ENCODE data around the gene DUSP7.

The DUSP7 gene

DNA sequence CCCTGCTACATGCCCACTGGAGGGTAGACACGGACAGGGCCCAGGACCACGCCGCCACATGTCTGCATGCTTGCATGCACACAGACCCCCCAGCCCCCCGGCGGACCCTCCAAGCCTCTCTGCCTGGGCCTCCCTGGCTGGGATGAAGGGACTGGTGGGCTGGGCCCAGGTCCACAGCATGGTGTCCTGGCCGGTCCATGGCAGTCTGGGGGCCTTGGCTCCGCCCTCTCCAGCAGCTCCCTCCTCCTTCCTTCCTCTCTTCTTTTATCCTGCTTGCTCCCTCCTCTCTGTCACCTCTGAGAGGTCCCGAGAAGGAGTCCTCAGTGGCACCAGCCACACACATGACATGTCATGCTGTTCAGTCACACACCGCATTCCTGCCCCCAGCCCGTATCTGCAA is 24.5 kb downstream of the DUSP7 start:
- Histone ChIP-seq H3F3A (ENCODE audit: insufficient read depth) (no peaks in the 10 kb centered on the region), H3K36me3 (ENCODE audit: low read length) (no peaks in the 10 kb centered on the region), H3K79me2 (ENCODE audit: insufficient read depth, low read length) (no peaks in the 10 kb centered on the region), H3K9me2 (replicated peaks; ENCODE audit: insufficient read depth, low read length) (no peaks in the 10 kb centered on the region), H3K9me3 (ENCODE audit: insufficient read depth, low read length) (no peaks in the 10 kb centered on the region), H2AFZ (ENCODE audit: low read depth, low read length, severe bottlenecking) (no peak overlapping the region), H3K4me3 (ENCODE audit: insufficient read depth, low read length, poor library complexity, severe bottlenecking) (no peak overlapping the region), H3K27ac (ENCODE audit: low read depth, low read length) (no peak overlapping the region), H4K20me1 (ENCODE audit: low read depth, low read length) (no peaks in the 10 kb centered on the region), H3K27me3 (ENCODE audit: low read length) (no peaks in the 10 kb centered on the region), H3K9ac (ENCODE audit: low read length) (no peak overlapping the region), H3K4me2 (ENCODE audit: low read depth, low read length, poor library complexity, severe bottlenecking) (no peak overlapping the region)
- TF ChIP-seq EZH2phosphoT487 (conservative IDR thresholded peaks at IDR 0.05; ENCODE audit: low read length), result no peak
- TF ChIP-seq, protein P1, sequence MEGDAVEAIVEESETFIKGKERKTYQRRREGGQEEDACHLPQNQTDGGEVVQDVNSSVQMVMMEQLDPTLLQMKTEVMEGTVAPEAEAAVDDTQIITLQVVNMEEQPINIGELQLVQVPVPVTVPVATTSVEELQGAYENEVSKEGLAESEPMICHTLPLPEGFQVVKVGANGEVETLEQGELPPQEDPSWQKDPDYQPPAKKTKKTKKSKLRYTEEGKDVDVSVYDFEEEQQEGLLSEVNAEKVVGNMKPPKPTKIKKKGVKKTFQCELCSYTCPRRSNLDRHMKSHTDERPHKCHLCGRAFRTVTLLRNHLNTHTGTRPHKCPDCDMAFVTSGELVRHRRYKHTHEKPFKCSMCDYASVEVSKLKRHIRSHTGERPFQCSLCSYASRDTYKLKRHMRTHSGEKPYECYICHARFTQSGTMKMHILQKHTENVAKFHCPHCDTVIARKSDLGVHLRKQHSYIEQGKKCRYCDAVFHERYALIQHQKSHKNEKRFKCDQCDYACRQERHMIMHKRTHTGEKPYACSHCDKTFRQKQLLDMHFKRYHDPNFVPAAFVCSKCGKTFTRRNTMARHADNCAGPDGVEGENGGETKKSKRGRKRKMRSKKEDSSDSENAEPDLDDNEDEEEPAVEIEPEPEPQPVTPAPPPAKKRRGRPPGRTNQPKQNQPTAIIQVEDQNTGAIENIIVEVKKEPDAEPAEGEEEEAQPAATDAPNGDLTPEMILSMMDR (IDR thresholded peaks at IDR 0.05; ENCODE audit: insufficient read depth, low read length, poor library complexity, severe bottlenecking), result no peak

DNA sequence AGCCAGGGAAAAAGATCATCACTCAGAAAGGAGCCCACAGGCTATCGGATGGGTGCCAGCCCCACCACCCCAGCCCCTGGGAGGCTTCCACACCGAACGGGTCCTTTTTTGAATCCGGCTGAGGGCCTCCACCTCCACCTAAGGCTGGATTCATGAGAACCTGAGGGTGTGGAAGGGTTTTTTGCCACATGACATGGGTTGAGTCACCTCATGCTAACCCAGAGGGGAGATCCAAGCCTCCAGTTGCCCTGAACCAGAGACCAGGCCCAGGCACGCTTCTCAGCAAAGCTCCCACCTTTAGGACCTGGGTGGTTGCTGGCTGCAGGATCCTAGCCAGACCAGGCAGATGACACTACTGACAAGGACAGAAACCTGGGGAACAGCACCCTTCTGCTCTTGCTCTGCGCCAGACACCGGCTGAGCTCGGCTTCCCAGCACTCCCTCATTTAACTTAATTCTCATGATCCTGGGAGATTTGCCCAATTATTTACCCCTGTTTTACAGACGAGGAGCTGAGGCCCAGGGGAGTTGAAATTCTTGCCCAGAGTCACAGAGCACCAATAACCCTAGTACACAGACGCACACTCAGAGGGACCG is 25.6 kb downstream of the DUSP7 start:
- H3K36me3 ChIP-seq (ENCODE audit: low read length), result no peaks in the 10 kb centered on the region
- H3K27ac ChIP-seq (ENCODE audit: low read depth, low read length), result no peak overlapping the region
- H3K9ac ChIP-seq (ENCODE audit: low read length), result no peak overlapping the region

DNA sequence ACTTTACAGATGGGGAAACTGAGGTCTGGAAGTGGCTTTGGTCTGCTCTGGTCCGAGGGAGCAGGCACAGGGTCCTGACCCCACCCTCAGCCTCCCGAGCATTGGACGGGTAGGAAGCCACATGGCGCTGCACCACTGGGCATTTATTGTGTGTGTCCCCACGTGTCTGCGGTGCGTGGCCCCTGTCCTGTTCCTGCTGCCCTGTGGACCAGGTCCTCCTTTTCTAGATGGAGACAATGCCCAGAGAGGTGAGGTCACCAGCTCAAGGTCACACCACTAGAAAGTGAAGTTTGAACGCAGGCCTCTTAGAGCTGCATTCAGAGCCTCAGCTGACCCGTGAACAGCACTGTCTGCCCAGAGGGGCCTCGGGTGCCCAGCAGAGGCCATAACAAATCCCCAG is 26.8 kb downstream of the DUSP7 start:
- Histone ChIP-seq H3K9me3 (ENCODE audit: insufficient read depth, low read length) (no peaks in the 10 kb centered on the region), H3K27me3 (ENCODE audit: low read length) (no peaks in the 10 kb centered on the region), H3K9ac (ENCODE audit: low read length) (no peak overlapping the region), H4K20me1 (ENCODE audit: low read depth, low read length) (no peaks in the 10 kb centered on the region), H3F3A (ENCODE audit: insufficient read depth) (no peaks in the 10 kb centered on the region), H3K4me3 (ENCODE audit: insufficient read depth, low read length, poor library complexity, severe bottlenecking) (no peak overlapping the region), H3K9me2 (replicated peaks; ENCODE audit: insufficient read depth, low read length) (no peaks in the 10 kb centered on the region), H3K36me3 (ENCODE audit: low read length) (no peaks in the 10 kb centered on the region), H3K4me2 (ENCODE audit: low read depth, low read length, poor library complexity, severe bottlenecking) (no peak overlapping the region), H2AFZ (ENCODE audit: low read depth, low read length, severe bottlenecking) (no peak overlapping the region), H3K79me2 (ENCODE audit: insufficient read depth, low read length) (no peaks in the 10 kb centered on the region), H3K27ac (ENCODE audit: low read depth, low read length) (no peak overlapping the region)
- no peak for TF ChIP-seq EZH2phosphoT487 (conservative IDR thresholded peaks at IDR 0.05; ENCODE audit: low read length)
- TF ChIP-seq, protein P1 (IDR thresholded peaks at IDR 0.05; ENCODE audit: insufficient read depth, low read length, poor library complexity, severe bottlenecking), result no peak

More for the DNA sequence above, 25.6 kb downstream of the DUSP7 start:
- Histone ChIP-seq H3K27me3 (ENCODE audit: low read length) (no peaks in the 10 kb centered on the region), H4K20me1 (ENCODE audit: low read depth, low read length) (no peaks in the 10 kb centered on the region), H3K4me2 (ENCODE audit: low read depth, low read length, poor library complexity, severe bottlenecking) (no peak overlapping the region), H3K9me2 (replicated peaks; ENCODE audit: insufficient read depth, low read length) (no peaks in the 10 kb centered on the region), H3K4me3 (ENCODE audit: insufficient read depth, low read length, poor library complexity, severe bottlenecking) (no peak overlapping the region), H3F3A (ENCODE audit: insufficient read depth) (no peaks in the 10 kb centered on the region), H2AFZ (ENCODE audit: low read depth, low read length, severe bottlenecking) (no peak overlapping the region), H3K9me3 (ENCODE audit: insufficient read depth, low read length) (no peaks in the 10 kb centered on the region), H3K79me2 (ENCODE audit: insufficient read depth, low read length) (no peaks in the 10 kb centered on the region)
- no peak for TF ChIP-seq EZH2phosphoT487 (conservative IDR thresholded peaks at IDR 0.05; ENCODE audit: low read length)
- TF ChIP-seq, protein P1 (IDR thresholded peaks at IDR 0.05; ENCODE audit: insufficient read depth, low read length, poor library complexity, severe bottlenecking), result no peak

Measured in SU-DHL-6 (cell line).